NT2/D1 (cell line): ENCODE data around the gene CPO.

ENCODE experiments used
- DNase-seq: peaks from one replicate; pipeline ENCODE4 v3.0.0-alpha.2; 2011; ENCODE audit warnings: low read depth, low spot score
- H3K27me3 ChIP-seq: 2 replicates; pipeline ENCODE4 v1.6.0; 2011; ENCODE audit warnings: mild to moderate bottlenecking; ENCODE audit not compliant: insufficient read length, insufficient read depth
- H3K36me3 ChIP-seq: 2 replicates; pipeline ENCODE4 v1.6.1; 2011; ENCODE audit warnings: mild to moderate bottlenecking, low read length, mixed read lengths; ENCODE audit not compliant: insufficient read depth, insufficient read length
- H3K4me1 ChIP-seq: 2 replicates; pipeline ENCODE4 v1.5.1; 2011; ENCODE audit not compliant: insufficient read depth, insufficient read length
- H3K4me3 ChIP-seq: 2 replicates; pipeline ENCODE4 v1.5.1; 2011; ENCODE audit warnings: low read depth; ENCODE audit not compliant: insufficient read length
- H3K9ac ChIP-seq: 2 replicates; pipeline ENCODE4 v1.6.0; 2011; ENCODE audit warnings: low read depth; ENCODE audit not compliant: insufficient read length
- H3K9me3 ChIP-seq: 2 replicates; pipeline ENCODE4 v1.5.1; 2011; ENCODE audit warnings: mild to moderate bottlenecking, low read length; ENCODE audit not compliant: insufficient read depth
- SUZ12 ChIP-seq: IDR thresholded peaks from 2 replicates; pipeline ENCODE4 v1.6.1; 2011; ENCODE audit not compliant: insufficient read length, insufficient read depth; ENCODE audit errors: extremely low read depth
- YY1 ChIP-seq: IDR thresholded peaks from 2 replicates; pipeline ENCODE4 v1.6.1; 2011; ENCODE audit not compliant: insufficient read length, insufficient read depth
- ZNF274 ChIP-seq: IDR thresholded peaks from 2 replicates; pipeline ENCODE4 v1.6.1; 2011; ENCODE audit warnings: mild to moderate bottlenecking, low read depth, low read length

The CPO gene

GRCh38 chr2:206939340-206939739, at the start of gene CPO:
Gene CPO (plus strand): TSS chr2:206939518. CDS start chr2:206939600, 82 bp downstream.
- no peak for DNase-seq
- H3K36me3 ChIP-seq: no peaks in the 10 kb centered on the region
- no peak for TF ChIP-seq ZNF274
- no peak for TF ChIP-seq SUZ12
- no peak for TF ChIP-seq YY1
- H3K9ac ChIP-seq: no peak within 1 kb of the TSS
- no peaks in the 10 kb centered on the region for H3K27me3 ChIP-seq
- no peaks in the 10 kb centered on the region for H3K4me1 ChIP-seq
- H3K9me3 ChIP-seq: no peaks in the 10 kb centered on the region
- H3K4me3 ChIP-seq: no peak within 1 kb of the TSS

- no peak for DNase-seq
Observed at GRCh38 chr2:206890179-206890578, 49.1 kb upstream of the CPO start.

GRCh38 chr2:206890926-206891325, 48.4 kb upstream of the CPO start:
- Histone ChIP-seq H3K4me1 (no peaks in the 10 kb centered on the region), H3K9me3 (no peaks in the 10 kb centered on the region), H3K36me3 (no peaks in the 10 kb centered on the region), H3K4me3 (no peak overlapping the region), H3K9ac (no peak overlapping the region), H3K27me3 (no peaks in the 10 kb centered on the region)
- TF ChIP-seq ZNF274: no peak
- no peak for TF ChIP-seq SUZ12
- no peak for TF ChIP-seq YY1
- no peak for DNase-seq

More at GRCh38 chr2:206890179-206890578, 49.1 kb upstream of the CPO start:
- Histone ChIP-seq H3K9ac (no peak overlapping the region), H3K36me3 (peaks cover 7% of the 10 kb centered on the region), H3K4me3 (no peak overlapping the region), H3K9me3 (no peaks in the 10 kb centered on the region), H3K4me1 (no peaks in the 10 kb centered on the region), H3K27me3 (no peaks in the 10 kb centered on the region)
- TF ChIP-seq YY1 (no peak), ZNF274 (no peak), SUZ12 (no peak)

GRCh38 chr2:206915121-206915520, 24.2 kb upstream of the CPO start:
- DNase-seq: no peak
- no peak overlapping the region for H3K9ac ChIP-seq
- no peaks in the 10 kb centered on the region for H3K36me3 ChIP-seq
- no peaks in the 10 kb centered on the region for H3K4me1 ChIP-seq
- TF ChIP-seq SUZ12 (no peak), YY1 (no peak), ZNF274 (no peak)
- H3K4me3 ChIP-seq: no peak overlapping the region
- no peaks in the 10 kb centered on the region for H3K27me3 ChIP-seq
- no peaks in the 10 kb centered on the region for H3K9me3 ChIP-seq

GRCh38 chr2:206918263-206918662, 21.1 kb upstream of the CPO start:
- Histone ChIP-seq H3K4me1 (peaks cover 2% of the 10 kb centered on the region), H3K36me3 (no peaks in the 10 kb centered on the region), H3K27me3 (no peaks in the 10 kb centered on the region), H3K4me3 (no peak overlapping the region), H3K9ac (no peak overlapping the region), H3K9me3 (no peaks in the 10 kb centered on the region)
- DNase-seq: no peak
- no peak for TF ChIP-seq ZNF274
- no peak for TF ChIP-seq SUZ12
- no peak for TF ChIP-seq YY1

- TF ChIP-seq YY1 (no peak), ZNF274 (no peak)
- no peaks in the 10 kb centered on the region for H3K27me3 ChIP-seq
- DNase-seq: no peak
- no peaks in the 10 kb centered on the region for H3K9me3 ChIP-seq
- H3K4me1 ChIP-seq: peaks cover 2% of the 10 kb centered on the region
- no peak overlapping the region for H3K4me3 ChIP-seq
- no peak overlapping the region for H3K9ac ChIP-seq
- no peaks in the 10 kb centered on the region for H3K36me3 ChIP-seq
Observed at GRCh38 chr2:206920310-206920709, 19.0 kb upstream of the CPO start.

- H3K4me3 ChIP-seq: no peak overlapping the region
- no peak for DNase-seq
- TF ChIP-seq YY1: no peak
- TF ChIP-seq SUZ12: no peak
- no peak for TF ChIP-seq ZNF274
- no peaks in the 10 kb centered on the region for H3K27me3 ChIP-seq
- no peaks in the 10 kb centered on the region for H3K36me3 ChIP-seq
- peaks cover 2% of the 10 kb centered on the region for H3K4me1 ChIP-seq
- H3K9ac ChIP-seq: no peak overlapping the region
- no peaks in the 10 kb centered on the region for H3K9me3 ChIP-seq
Observed at GRCh38 chr2:206920951-206921350, 18.4 kb upstream of the CPO start.

GRCh38 chr2:206921529-206921928, 17.8 kb upstream of the CPO start:
- Histone ChIP-seq H3K36me3 (no peaks in the 10 kb centered on the region), H3K27me3 (no peaks in the 10 kb centered on the region), H3K4me3 (no peak overlapping the region), H3K9ac (no peak overlapping the region), H3K4me1 (peaks cover 2% of the 10 kb centered on the region), H3K9me3 (no peaks in the 10 kb centered on the region)
- no peak for TF ChIP-seq ZNF274
- TF ChIP-seq SUZ12: no peak
- no peak for TF ChIP-seq YY1
- no peak for DNase-seq
